Upper lobe of right lung (tissue), 1 donor: ENCODE data around the gene ISM2. TPM values are rescaled to one million over a fixed set of nuclear protein-coding genes. Genes with fewer than 3 reads are reported as not detected.

ENCODE experiments used
- ATAC-seq: fragments of 200-7000 bp; cut with Tn5 transposase; one replicate; pipeline ENCODE4 v1.9.1; 2020; ENCODE audit warnings: mild to moderate bottlenecking, moderate library complexity
- DNase-seq: peaks from one replicate; pipeline ENCODE4 v3.0.0-alpha.2; 2020
- H3K27ac ChIP-seq: fragments of 200-600 bp; one replicate; pipeline ENCODE4 v1.8.0; 2022
- H3K27me3 ChIP-seq: fragments of 200-600 bp; one replicate; pipeline ENCODE4 v1.8.0; 2022; ENCODE audit warnings: mild to moderate bottlenecking
- H3K36me3 ChIP-seq: fragments of 200-600 bp; one replicate; pipeline ENCODE4 v1.8.0; 2022
- H3K4me1 ChIP-seq: fragments of 200-600 bp; one replicate; pipeline ENCODE4 v1.8.0; 2022
- H3K4me3 ChIP-seq: fragments of 200-600 bp; one replicate; pipeline ENCODE4 v1.8.0; 2022; ENCODE audit warnings: mild to moderate bottlenecking
- H3K9me3 ChIP-seq: fragments of 200-600 bp; one replicate; pipeline ENCODE4 v1.8.0; 2022
- CTCF ChIP-seq: fragments of 200-600 bp; IDR thresholded peaks from one replicate; pipeline ENCODE4 v1.8.0; 2022; ENCODE audit warnings: antibody characterized with exemption
- intact Hi-C: fragments of 100-400 bp; cut with DNase I; formaldehyde crosslinking; loops from one replicate; pipeline ENCODE4 v1.11.0; 2022
- total RNA-seq: library from RNA; stranded (reverse); fragmentation: NEBNext Ultra II Directional; extraction: Animal tissue kit (Norgen Biotek cat#: 25700); gene quantifications from one replicate; pipeline ENCODE4 v1.2.1, GENCODE V29; 2021
- donor health status: DM: no; HTN: yes; CAD: no; lungs with severe emphysema.

ISM2 gene
- total RNA-seq, 1 donor from 2014 or later = not detected

- intact Hi-C loops = no loop called here
- TF ChIP-seq CTCF = no peak
- Histone ChIP-seq H3K27ac (no peak overlapping the region), H3K4me1 (no peaks in the 10 kb centered on the region), H3K36me3 (peaks cover 6% of the 10 kb centered on the region), H3K27me3 (no peaks in the 10 kb centered on the region), H3K9me3 (no peaks in the 10 kb centered on the region), H3K4me3 (no peak overlapping the region)
- ATAC-seq (no peak), DNase-seq (no peak)
Measured at GRCh38 chr14:77526266-77526665, 27.6 kb upstream of the ISM2 start.

- Histone ChIP-seq H3K36me3 (peaks cover 20% of the 10 kb centered on the region), H3K4me1 (no peaks in the 10 kb centered on the region), H3K9me3 (no peaks in the 10 kb centered on the region), H3K27me3 (no peaks in the 10 kb centered on the region), H3K27ac (no peak overlapping the region), H3K4me3 (no peak overlapping the region)
- TF ChIP-seq CTCF = no peak
- ATAC-seq (no peak), DNase-seq (no peak)
- intact Hi-C loops = no loop called here
Measured at GRCh38 chr14:77524536-77524935, 25.9 kb upstream of the ISM2 start.

- Histone ChIP-seq H3K4me3 (no peak overlapping the region), H3K27ac (no peak overlapping the region), H3K4me1 (no peaks in the 10 kb centered on the region), H3K27me3 (no peaks in the 10 kb centered on the region), H3K9me3 (no peaks in the 10 kb centered on the region), H3K36me3 (peaks cover 31% of the 10 kb centered on the region)
- no peak for ATAC-seq
- no peak for TF ChIP-seq CTCF
- no peak for DNase-seq
- intact Hi-C loops = no loop called here
Measured at GRCh38 chr14:77523109-77523508, 24.5 kb upstream of the ISM2 start.

GRCh38 chr14:77520555-77520954 lies 21.9 kb upstream of the ISM2 start:
- Histone ChIP-seq H3K4me1 (no peaks in the 10 kb centered on the region), H3K36me3 (peaks cover 56% of the 10 kb centered on the region), H3K4me3 (no peak overlapping the region), H3K27ac (no peak overlapping the region), H3K9me3 (no peaks in the 10 kb centered on the region), H3K27me3 (no peaks in the 10 kb centered on the region)
- intact Hi-C loops = no loop called here
- no peak for TF ChIP-seq CTCF
- DNase-seq = no peak
- no peak for ATAC-seq

GRCh38 chr14:77516126-77516525 lies 17.5 kb upstream of the ISM2 start:
- ATAC-seq (no peak), DNase-seq (no peak)
- peaks cover 79% of the 10 kb centered on the region for H3K36me3 ChIP-seq

More at GRCh38 chr14:77516126-77516525, 17.5 kb upstream of the ISM2 start:
- no peak for TF ChIP-seq CTCF
- intact Hi-C loops = no loop called here
- Histone ChIP-seq H3K27ac (no peak overlapping the region), H3K4me3 (no peak overlapping the region), H3K27me3 (no peaks in the 10 kb centered on the region), H3K4me1 (no peaks in the 10 kb centered on the region), H3K9me3 (no peaks in the 10 kb centered on the region)
